HG03571 (cell line): ENCODE measurements around the gene NAPB.

Experiments
- ATAC-seq: cut with Tn5 transposase; IDR thresholded peaks from one replicate; pipeline ENCODE4 v1.9.1; 2021; ENCODE audit not compliant: unreplicated experiment

Gene NAPB

GRCh38 chr20:23407781-23408464 lies 13.4 kb downstream of the NAPB start:
- ATAC-seq = no peak

DNA sequence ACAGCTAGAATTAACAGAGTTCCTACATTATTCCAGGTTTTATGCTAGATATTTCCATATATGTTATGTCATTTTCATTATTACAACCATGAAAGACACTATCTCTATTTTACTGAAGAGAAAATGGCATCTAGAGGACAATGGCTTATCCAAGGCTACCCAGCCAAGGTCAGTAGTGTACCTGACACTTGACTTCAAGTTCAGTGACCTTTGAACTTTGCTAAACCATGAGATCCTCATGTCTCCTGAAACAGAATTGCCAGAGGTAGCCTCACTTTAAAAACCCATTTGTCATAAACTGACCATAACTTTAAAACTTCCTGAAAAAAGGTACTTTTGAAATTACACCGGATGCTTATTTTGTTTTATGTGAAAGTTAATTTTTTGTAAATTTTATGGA lies 14.4 kb downstream of the NAPB start:
- ATAC-seq = no peak

GRCh38 chr20:23404196-23404595 lies 17.1 kb downstream of the NAPB start:
- no peak for ATAC-seq

- ATAC-seq = no peak
Measured at GRCh38 chr20:23403751-23404150, 17.5 kb downstream of the NAPB start.

DNA sequence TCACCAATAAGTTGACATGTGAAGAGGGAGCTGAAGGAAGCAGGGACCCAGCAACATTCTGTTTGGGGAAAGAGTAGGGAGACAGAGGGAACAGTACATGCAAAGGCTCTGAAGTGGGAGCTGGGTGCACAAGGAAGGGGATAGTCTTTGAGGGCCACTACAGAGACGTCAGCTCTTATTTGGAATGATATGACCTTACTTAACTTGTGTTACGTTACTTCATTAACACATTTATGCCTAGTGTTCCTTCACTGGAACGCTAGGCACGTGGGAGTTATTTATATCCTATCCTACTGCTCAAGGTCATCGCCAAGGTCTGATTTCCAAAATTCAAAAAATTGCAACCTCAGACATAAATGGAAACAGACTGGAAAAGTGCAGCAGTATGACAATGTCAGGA lies 20.2 kb downstream of the NAPB start:
- no peak for ATAC-seq

DNA sequence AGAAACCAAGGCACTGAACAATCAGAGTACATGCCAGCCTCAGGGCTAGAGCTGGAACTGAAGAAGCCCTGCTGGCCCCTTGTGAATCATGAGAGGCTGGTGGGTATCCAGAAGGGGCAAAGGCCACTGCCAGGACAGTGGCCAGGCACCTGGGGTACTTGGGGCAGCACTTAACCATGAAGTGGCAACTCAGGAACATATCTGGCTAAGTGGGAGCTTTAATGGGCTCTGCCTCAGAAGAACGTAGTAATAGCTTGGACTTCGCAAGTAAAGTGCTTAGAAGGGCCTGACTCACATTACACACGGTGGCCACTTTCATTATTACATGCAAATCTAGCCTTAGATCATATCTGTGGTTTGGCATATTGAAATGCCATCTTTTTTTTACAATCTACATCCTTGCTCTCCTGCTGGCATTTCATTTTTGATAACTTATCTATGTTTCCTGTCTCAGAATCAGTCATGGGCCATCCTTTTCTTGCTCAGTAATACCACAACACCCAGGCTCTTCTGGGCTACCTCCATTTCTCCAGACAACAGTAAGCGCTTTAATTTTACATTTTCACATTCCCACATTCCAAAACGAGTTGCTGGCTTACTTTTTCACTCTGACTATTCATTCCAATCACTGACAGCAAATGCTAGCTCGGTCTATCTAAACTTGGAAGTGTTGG lies 21.6 kb downstream of the NAPB start:
- ATAC-seq = peak; percentile 48

- ATAC-seq = no peak
Measured at GRCh38 chr20:23397961-23398360, 23.3 kb downstream of the NAPB start.

DNA sequence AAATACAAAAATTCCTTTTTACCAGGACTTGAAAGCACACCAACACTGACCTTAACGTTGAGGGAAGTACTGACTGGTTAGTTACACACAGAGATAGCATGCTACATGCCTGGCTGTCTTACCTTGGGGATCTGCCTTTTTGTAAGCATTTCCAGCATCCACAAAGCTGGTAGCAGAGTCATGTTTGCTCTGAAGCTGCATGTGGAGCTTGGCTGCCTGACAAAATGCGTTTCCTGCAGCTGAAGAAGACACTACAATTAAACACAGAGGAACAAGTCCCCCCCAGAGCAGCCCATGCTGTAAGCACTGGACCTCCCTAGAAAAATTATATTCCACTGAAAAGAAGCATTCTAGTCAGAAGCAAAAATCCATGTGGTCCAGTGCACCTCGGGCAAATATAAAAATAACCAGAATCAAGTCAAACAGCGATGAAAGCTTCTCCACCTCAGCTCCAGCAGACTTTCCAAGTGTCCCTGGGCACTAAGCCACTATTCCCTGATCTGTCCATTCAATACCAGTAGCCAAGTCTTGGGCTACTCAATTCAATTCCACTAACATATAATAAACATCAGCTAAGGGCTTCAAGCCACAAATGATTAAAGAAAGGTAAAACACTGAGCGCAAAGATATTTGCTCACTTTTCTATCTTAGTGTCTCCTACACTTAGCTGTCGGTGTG lies 24.2 kb downstream of the NAPB start:
- ATAC-seq = no peak

DNA sequence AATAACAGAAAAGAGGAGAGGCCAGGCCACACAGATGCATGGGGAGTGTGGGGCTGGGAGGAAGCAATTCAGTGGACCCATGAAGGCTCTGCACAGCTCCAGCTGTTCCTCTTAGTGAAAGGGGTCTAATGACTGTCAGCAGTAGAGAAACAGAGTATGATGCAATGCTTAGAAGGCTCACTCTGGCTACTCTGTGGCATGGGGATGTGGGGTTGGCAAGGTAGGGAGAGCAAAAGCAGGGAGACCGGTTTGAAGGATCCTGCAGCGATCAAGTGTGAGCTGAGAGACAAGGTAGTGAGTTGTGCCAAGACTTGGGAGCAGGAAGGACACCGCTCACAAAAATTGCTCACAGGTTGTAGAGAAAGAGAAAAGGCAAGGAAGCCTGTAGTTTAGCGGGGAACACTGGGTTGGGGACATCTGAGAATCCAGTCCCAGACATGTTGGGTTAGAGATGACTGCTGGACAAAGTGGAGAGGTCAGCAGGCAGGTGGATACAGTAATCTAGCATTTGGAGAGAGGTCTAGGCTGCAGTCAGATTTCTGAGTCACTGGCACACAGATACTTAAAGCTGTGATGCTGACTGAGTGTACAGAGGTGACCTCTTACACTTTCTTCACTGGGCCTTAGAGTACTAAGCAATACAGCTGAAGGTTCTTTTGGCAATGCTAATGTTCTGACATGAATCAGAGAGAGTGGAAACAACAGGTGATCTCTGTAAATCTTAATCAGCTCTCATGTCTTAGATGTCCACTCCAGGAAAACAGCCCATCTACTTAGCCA lies 27.1 kb downstream of the NAPB start:
- ATAC-seq = no peak

DNA sequence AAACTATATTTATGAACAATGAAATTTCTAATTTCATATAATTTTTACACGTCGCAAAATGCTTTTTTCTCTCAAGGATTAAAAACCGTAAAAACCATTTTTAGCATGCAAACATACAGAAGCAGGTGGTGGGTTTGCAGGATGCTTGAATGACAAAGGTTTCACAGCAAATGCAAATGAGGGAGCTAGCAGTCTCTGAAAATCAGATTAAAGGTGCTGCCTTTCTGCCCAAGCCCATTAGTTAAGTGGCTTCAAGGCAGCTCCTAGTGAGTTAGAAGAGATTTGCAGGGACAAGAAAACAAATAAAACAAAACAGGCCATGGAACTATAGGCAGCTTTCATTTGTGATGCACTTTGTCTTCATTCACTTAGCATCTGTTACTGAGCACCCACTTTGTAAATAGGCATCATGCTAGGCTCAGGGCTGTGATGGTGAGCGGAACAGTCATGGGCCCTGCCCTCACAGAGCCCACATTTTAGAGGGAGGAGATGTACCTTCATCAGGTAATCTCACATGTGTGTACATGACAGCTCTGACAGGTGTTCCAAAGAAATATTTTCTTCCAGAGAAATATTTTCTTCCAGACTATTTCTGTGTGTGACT lies 29.5 kb downstream of the NAPB start:
- ATAC-seq = no peak

DNA sequence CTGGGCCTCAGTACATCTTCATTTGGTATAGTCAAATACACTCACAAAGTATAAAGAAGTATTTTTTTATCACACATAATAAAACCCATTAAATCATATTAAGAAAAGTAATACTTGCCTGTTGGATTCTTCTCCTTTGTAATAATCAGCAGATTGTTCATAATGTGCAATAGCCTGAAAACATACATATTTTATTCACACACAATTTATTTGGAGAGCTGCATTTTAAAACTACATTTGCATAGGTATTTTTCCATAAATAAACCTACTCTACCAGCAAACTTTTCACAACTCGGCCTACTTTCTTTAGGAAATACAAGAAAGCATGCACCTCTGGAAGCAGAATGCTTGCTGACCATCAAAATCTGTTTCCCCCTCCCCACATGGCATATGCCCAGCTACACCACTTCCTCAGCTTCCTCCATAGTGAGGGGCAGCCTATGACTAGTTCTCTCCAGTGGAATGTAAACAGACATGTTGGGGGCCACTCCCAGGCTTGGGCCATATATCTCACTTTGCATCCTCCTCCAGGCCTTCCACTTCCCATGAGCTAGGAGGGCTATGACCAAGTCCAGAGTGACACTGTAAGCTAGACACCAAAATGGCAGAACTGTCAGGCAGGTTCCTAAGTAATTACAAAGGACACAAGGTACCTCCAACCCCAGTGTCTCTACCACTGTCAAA lies 31.1 kb downstream of the NAPB start:
- ATAC-seq = no peak

- no peak for ATAC-seq
Measured at GRCh38 chr20:23387118-23387443, 34.2 kb downstream of the NAPB start.

- no peak for ATAC-seq
Measured at GRCh38 chr20:23386304-23387117, 34.8 kb downstream of the NAPB start.

DNA sequence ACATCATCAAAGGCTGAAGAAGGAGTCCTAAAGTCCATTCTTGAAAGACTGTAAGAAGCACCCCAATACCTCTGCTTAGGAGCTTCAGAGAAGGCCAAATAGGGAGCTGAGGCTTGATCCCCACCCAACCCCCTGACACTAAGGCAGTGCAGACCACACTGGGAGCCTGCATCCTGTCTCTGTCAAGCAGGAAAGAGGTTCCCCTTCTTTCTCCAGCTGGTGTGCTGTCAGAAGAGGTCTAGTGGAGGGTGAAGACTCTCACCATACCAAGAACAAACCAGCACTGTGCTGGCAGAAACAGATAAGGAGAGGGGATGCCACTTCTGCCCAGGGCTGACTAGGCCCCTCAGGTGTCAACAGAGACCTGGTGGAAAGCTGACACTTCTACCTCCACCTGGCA lies 39.4 kb downstream of the NAPB start:
- ATAC-seq = no peak

- ATAC-seq = no peak
Measured at GRCh38 chr20:23379772-23380171, 41.5 kb downstream of the NAPB start.

- ATAC-seq = no peak
Measured at GRCh38 chr20:23375827-23376226, 45.5 kb downstream of the NAPB start.

GRCh38 chr20:23374441-23374840 lies 46.8 kb downstream of the NAPB start:
- no peak for ATAC-seq

DNA sequence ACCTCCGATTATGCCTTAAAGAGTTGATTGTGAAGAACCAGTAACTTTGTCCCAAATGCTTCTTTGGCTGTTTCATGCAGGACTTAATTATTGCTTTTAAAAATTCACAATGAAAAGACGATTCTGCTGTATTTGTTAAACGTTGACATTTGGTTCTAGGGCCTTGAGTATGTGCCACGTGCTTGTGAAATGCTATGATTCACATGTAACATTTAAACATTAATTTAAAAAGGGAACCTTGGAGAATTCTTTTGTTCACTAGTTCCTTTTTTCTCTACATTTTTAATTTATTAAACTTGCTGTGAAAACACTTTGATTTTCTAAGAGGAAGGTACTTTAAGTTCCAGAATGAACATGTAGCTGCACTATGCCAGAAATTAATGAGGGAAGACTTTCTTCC lies 49.8 kb downstream of the NAPB start:
- no peak for ATAC-seq

DNA sequence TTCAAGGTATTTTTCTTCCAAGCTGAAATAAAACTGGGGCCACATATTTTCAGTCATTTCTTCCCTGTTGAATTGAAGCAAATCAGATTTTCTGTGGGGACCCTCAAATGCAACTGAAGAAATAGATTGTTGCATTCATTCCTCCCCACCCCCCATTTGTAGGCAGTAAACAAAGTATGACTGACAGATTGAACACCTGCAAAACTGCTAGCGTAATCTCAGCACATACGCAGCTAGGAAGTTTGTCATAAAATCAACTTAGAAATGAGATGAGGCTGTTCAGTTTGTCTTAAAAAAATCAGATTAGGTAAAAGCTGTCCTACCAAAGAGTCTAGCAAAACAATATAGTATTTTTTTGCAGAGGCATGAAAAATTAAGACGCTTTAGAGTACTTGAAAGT lies 50.4 kb downstream of the NAPB start:
- ATAC-seq = no peak

- no peak for ATAC-seq
Measured at GRCh38 chr20:23370274-23370673, 51.0 kb downstream of the NAPB start.
